GM18870 (cell line): ENCODE measurements around the gene APLP2.
"Not testable (repeated sequence)": the region's sequence is repeated elsewhere in the genome, so short reads cannot be mapped to it uniquely, and the experiment has no call there.

Experiments used
- ATAC-seq: cut with Tn5 transposase; IDR thresholded peaks from one replicate; pipeline ENCODE4 v1.9.1; 2021; ENCODE audit warnings: moderate library complexity; ENCODE audit not compliant: unreplicated experiment

The APLP2 gene

GRCh38 chr11:130164221-130164570, 94.5 kb downstream of the APLP2 start:
- ATAC-seq: no peak

- no peak for ATAC-seq
Observed at GRCh38 chr11:130165601-130166456, 96.1 kb downstream of the APLP2 start.

DNA sequence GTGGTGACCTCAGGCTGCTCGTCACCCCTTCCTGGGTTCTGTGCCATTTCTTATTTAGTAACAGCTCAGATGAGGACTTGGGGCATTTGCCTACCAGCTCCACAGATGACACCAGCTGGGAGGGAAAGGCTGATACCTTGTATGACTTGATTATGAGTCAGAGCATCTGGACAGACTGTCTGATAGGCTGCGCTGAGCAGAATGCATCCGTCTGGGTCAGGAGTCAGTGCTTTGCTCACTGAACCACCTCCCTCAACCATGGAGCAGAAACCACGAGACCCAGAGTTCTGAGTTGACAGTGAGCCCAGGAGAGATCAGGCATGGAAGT, 96.7 kb downstream of the APLP2 start:
- ATAC-seq: no peak

- ATAC-seq: no peak
Observed at GRCh38 chr11:130167146-130167545, 97.5 kb downstream of the APLP2 start.

DNA sequence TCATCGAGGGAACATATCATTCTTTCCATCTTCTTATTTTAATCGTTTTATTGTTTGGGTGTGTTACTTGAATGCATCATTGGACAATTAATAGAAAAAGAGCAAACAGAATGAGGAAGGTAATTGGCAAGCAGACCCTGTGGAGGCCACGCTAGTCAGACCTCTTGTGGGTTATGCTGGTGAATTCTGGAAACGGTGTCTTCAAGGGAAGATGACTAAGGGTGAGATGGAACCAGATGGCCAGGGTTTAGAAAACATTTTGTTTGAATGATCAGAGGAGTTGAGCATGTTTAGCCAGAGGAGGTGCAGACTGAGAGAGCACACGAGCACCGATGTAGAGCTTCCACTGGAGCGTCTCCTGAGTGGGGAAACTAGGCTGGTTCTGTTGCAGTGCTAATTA, 98.4 kb downstream of the APLP2 start:
- ATAC-seq: no peak

DNA sequence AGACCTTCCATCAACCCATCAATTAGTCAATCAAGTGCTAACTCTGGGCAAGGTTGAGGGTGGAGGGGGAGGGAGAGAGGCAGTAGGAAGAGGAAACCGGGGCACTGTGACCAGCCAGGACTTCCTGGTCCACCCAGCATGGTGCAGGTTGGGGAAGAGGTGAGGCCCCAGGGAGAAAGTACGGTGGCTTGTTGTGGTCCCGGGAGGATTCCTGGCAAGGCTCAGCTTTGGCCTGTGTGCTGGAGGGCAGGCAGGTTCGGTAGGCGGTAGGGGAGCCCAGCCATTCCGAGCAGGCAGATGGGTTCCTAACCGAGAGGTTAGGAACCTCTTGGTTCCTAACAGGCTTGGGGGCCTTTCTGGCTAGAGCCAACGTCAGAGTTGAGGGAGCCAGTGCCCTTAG, 100.7 kb downstream of the APLP2 start:
- ATAC-seq: no peak

DNA sequence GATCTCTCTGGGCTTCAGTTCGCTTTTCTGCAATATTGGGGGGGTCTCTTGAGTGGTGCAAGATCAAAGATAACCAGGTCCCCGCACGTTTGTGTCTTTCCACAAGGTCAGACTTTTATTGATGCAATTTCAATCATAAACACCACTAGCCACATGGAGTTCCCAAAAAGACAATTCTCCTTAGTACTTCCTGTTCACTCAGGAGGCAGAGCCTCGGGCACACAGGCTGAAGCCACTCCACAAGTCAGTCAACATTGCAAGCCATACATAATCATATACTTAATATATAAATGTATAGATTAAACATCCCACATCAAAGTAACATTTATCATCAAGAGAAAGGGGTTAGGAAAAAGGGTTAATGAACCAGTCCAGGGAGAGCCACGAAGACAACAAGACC, 101.8 kb downstream of the APLP2 start:
- ATAC-seq: no peak

- not testable (repeated sequence) for ATAC-seq
Observed at GRCh38 chr11:130172001-130172400, 102.3 kb downstream of the APLP2 start.

DNA sequence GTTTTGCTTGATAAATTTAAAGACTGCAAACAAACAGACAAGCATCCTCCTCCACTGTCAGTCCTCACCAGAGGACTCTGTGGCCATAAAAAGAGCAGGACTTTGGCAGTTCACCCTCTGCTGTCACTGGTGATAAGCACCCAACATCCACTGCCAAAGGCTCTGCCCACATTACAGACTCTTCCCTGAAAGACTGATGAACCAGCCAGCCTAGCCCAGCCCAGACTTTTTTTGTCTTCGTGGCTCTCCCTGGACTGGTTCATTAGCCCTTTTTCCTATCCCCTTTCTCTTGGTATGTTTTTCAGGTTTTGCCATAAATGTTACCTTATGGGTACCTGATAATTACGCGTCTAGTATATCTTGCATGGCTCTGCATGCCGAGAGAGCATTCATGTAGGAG, 104.9 kb downstream of the APLP2 start:
- no peak for ATAC-seq

DNA sequence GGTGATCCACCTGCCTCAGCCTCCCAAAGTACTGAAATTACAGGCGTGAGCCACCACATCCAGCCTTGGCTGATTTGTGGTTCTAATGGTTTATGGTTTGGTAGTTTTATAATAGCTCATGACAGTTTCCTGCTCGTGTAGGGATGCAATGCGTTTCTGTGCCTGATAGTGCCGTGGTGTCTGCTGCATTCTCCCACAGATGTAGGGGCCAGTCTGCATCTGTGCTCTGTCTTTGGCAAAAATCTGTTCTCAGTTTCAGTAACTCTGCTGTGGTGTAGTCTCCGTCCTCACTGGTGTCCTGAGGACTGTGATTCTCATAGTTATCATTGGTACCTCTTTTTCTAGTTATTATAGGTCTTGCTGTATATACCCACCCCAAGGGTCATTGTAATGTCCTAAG, 106.2 kb downstream of the APLP2 start:
- ATAC-seq: no peak

DNA sequence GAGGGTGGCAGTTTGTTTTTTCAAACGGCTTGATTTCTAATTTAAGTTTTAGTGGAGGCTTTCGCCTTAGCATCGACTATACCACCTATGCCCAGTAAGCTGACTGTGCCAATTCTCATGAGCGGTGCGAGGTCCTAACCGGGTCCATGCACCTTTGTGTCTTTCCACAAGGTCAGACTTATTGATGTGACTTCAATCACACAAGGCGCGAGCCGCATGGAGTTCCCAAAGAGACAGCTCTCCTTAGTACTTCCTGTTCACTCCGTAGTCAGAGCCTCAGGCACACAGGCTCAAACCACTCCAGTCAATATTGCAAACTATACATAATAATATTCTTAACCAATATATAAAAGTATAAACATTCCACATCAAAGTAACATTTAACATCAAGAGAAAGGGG, 108.1 kb downstream of the APLP2 start:
- ATAC-seq: no peak

DNA sequence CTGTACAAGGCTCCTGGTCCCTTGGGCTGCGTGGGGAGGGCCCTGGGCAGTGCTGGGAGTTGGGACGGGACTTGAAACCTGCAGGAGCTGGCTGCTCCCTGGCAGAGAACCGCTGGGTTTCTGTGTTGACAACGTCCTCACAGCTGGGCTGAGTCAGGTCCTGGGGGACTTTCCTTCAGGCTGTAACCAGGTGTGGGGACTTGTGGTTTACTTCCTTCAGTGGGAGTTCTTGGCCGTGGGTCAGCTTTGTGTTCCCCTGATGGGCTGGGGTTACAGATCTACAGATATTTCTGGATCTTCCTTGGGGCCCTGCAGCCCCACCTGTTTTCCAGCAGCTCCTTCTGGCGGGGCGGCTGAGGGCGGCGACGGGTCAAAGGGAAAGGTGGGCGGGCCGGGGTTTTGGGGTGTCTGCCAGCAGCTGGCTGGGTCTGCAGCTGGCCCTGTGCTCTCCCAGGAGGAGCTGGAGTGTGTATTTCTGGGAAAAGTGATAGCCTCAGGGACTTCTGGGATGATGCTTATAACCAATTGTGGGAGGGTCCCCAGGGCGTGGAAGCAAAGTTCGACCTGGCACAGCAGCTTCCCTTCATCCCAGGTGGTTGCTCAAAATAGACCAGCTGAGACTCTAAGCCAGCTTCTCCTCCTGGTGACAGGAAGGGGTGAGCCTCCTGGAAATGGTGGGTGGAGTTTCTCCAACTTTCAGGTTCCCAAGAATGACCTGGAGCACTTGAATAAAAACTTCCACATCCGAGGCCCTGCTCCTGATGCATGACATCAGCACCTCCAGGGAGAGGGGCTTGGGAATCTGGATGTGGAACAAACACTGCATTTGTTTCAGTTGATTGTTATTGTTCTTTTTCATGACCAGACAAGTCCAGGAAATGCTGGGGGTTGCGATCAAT, 109.0 kb downstream of the APLP2 start:
- ATAC-seq: no peak

DNA sequence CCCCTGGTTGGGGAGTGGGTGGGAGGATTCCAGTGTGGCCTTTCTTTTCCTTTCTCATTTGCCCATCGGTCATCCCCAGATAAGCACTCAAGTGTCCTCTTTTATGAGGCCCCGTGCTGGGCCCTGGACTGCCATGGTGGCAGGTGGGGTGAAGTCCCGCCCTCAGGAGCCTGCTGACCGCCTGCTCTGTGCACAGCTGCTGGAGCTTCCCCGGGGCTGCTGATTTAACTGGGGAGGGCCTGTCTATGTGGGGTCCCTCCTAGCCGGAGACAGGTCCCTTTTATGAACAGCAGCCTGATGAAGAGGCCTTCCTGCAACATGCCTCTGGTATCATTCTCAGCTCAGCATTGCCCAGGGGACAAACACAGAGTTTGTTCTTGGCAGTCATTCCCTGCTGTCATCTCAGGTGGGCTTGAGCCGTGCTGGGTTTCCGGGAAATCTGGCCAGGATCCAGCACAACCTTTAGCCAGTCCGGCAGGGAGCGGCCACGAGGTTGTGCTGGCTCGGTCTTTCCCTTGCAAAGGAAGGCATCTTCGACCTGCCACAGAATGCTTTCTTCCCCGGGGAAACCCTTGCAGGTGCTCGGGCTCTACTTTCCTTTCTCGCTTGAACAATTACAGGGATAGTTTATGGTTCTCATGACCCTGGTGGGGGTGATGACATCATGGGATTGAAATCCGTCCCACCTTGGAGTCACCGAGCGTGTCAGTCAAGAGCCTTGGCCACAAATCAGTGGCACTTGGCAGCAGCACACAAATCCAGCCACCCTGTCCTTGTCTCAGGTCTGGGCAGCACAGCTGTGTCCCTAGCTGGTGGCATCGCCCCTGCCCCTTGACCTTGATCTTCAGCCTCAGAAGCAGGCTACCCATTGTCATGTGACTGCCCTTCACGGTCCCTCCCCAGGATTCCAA, 110.0 kb downstream of the APLP2 start:
- no peak for ATAC-seq

- ATAC-seq: no peak
Observed at GRCh38 chr11:130180491-130180890, 110.8 kb downstream of the APLP2 start.

DNA sequence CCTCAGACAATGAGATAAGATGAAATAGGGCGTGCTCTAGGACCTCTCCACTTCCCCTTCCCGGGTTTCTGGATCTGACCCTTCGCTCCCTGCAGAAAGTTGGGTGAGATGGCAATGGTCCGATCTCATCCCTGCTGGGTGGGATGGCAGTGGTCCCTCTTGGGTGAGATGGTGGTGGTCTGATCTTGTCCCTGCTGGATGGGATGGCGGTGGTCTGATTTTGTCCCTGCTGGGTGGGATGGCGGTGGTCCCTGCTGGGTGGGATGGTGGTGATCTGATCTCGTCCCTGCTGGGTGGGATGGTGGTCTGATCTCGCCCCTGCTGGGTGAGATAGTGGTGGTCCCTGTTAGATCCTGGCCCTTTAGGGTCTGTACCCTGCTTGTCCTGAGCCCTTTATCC, 111.2 kb downstream of the APLP2 start:
- ATAC-seq: no peak

DNA sequence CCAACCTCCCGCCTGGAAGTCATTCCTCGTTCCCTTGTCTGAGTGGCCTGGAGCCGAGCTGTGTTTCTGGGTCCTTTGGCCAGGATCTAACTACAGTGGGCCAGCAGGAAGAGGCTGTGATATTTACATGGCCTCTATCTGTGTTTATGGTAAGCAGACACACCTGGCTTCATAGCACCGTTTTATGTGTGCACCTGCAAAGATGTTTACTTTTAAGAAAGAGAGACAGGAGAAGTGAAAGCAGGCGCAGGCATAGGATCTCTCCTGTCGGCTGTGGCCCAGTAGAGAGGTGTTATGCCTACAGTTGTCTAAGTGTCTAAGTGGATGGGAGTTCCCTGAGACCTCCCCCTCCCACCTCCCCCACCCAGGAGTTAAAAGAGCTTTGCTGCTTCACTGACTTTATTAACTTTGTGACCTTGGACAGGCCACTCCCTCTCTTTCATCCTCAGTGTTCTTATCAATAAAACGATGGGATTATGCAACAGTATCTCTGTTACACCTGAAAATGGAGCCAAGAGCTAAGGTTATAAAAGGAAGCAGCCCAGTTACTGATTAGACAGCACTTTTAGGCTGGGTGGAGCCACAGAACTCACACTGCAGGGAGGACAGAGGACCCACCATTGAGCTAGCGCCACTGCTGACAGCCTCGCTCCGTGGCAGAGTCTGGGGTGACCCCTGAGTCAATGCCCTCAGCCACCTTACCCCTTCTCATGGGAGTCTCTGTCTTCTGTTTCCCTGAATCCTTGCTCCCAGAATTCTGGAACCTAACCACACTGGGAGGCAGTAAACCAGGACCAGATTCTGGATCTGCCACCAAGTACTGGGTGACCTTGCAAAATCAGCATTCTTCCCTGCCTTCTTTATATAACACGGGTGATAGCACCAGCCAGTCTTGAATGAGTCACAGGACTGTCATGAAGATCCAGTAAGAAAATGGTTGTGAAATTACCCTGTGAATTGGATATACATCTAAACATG, 111.9 kb downstream of the APLP2 start:
- no peak for ATAC-seq

GRCh38 chr11:130183878-130184610, 114.3 kb downstream of the APLP2 start:
- ATAC-seq: no peak

- no peak for ATAC-seq
Observed at GRCh38 chr11:130187096-130187495, 117.4 kb downstream of the APLP2 start.

DNA sequence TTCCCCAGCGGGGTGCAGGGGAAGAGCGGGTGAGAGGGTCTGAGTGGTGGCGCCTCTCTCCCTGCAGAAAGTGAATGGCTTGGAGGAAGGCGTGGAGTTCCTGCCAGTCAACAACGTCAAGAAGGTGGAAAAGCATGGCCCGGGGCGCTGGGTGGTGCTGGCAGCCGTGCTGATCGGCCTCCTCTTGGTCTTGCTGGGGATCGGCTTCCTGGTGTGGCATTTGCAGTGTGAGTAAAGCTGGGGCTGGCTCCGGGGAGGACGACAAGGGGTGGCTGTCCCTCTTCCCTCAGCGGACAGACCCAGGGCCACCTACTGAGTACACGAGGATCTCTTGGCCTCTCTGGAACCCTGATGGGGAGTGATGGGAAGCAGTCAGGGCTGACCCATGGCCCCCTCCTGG, 118.4 kb downstream of the APLP2 start:
- no peak for ATAC-seq
